Activated gamma-delta T cell treated with anti-CD3 and anti-CD28 coated beads, Interleukin-2, amount 50 U/mL, for 16 hours (primary cell): Measurements from ENCODE around the gene SAMD11.

Experiments used
- DNase-seq: peaks from one replicate; pipeline ENCODE4 v3.0.0-alpha.2; 2020; ENCODE audit warnings: low read depth

The SAMD11 gene

GRCh38 chr1:905811-906599 is 17.7 kb upstream of the SAMD11 start:
- DNase-seq: no peak

GRCh38 chr1:906600-907420 is 16.9 kb upstream of the SAMD11 start:
- DNase-seq: no peak

GRCh38 chr1:907611-908451 is 15.9 kb upstream of the SAMD11 start:
- no peak for DNase-seq

GRCh38 chr1:908661-909060 is 15.1 kb upstream of the SAMD11 start:
- DNase-seq: no peak

- no peak for DNase-seq
Measured at GRCh38 chr1:909861-910310, 13.8 kb upstream of the SAMD11 start.

- no peak for DNase-seq
Measured at GRCh38 chr1:910311-910880, 13.3 kb upstream of the SAMD11 start.

GRCh38 chr1:910881-911721 is 12.6 kb upstream of the SAMD11 start:
- DNase-seq: no peak

GRCh38 chr1:911875-912739 is 11.6 kb upstream of the SAMD11 start:
- no peak for DNase-seq

- DNase-seq: no peak
Measured at GRCh38 chr1:912740-913301, 10.9 kb upstream of the SAMD11 start.

- DNase-seq: no peak
Measured at GRCh38 chr1:913491-914130, 10.1 kb upstream of the SAMD11 start.

GRCh38 chr1:914131-914890 is 9.4 kb upstream of the SAMD11 start:
- DNase-seq: no peak

GRCh38 chr1:914891-915280 is 8.8 kb upstream of the SAMD11 start:
- no peak for DNase-seq

- DNase-seq: no peak
Measured at GRCh38 chr1:915295-916172, 8.2 kb upstream of the SAMD11 start.

- DNase-seq: no peak
Measured at GRCh38 chr1:916173-917075, 7.3 kb upstream of the SAMD11 start.

GRCh38 chr1:917076-917459 is 6.7 kb upstream of the SAMD11 start:
- DNase-seq: no peak

- no peak for DNase-seq
Measured at GRCh38 chr1:917466-918091, 6.1 kb upstream of the SAMD11 start.
